Spleen (tissue), 11 donors: Measurements from ENCODE around the gene GNAO1. TPM values are rescaled to one million over a fixed set of nuclear protein-coding genes. Genes with fewer than 3 reads are reported as not detected.

Experiments
- DNase-seq: peaks from one replicate; pipeline ENCODE4 v3.0.0-alpha.2; 2020
- H3K27ac ChIP-seq, 8 donors: fragments of 200-600 bp; sonication (generic) in 7 of 8; 1 replicate in 4 of 8; 2 replicates in 4 of 8; pipeline versions ENCODE4 v1.5.0 to v1.8.0; 2016 to 2021; ENCODE audit warnings: inconsistent platforms in 4 of 8, mild to moderate bottlenecking in 4 of 8, moderate library complexity in 1 of 8
- H3K27me3 ChIP-seq, 7 donors: fragments of 200-600 bp; sonication (generic) in 6 of 7; replicated peaks in 1 of 7; 1 replicate in 4 of 7; 2 replicates in 3 of 7; pipeline versions ENCODE4 v1.5.0 to v1.8.0; 2016 to 2021; ENCODE audit warnings: inconsistent platforms in 3 of 7, mild to moderate bottlenecking in 1 of 7
- H3K36me3 ChIP-seq, 6 donors: fragments of 200-600 bp; sonication (generic) in 5 of 6; 1 replicate in 4 of 6; 2 replicates in 2 of 6; pipeline versions ENCODE4 v1.5.0 to v1.8.0; 2016 to 2021; ENCODE audit warnings: inconsistent platforms in 2 of 6
- H3K4me1 ChIP-seq, 6 donors: fragments of 200-600 bp; sonication (generic) in 5 of 6; 1 replicate in 3 of 6; 2 replicates in 3 of 6; pipeline versions ENCODE4 v1.5.0 to v1.8.0; 2016 to 2021; ENCODE audit warnings: inconsistent platforms in 3 of 6
- H3K4me3 ChIP-seq, 8 donors: fragments of 200-600 bp; sonication (generic) in 7 of 8; 1 replicate in 4 of 8; 2 replicates in 4 of 8; pipeline versions ENCODE4 v1.5.0 to v1.8.0; 2016 to 2021; ENCODE audit warnings: inconsistent platforms in 4 of 8, mild to moderate bottlenecking in 4 of 8, moderate library complexity in 2 of 8
- H3K9me3 ChIP-seq, 8 donors: fragments of 200-600 bp; sonication (generic) in 7 of 8; 1 replicate in 4 of 8; 2 replicates in 4 of 8; pipeline versions ENCODE4 v1.5.0 to v1.8.0; 2016 to 2021; ENCODE audit warnings: inconsistent platforms in 4 of 8
- CTCF ChIP-seq, 11 experiments: fragments of 200-600 bp in 7 of 11; fragments of 450-650 bp in 4 of 11; sonication (generic) in 4 of 11; IDR thresholded peaks in 8 of 11; conservative IDR thresholded peaks in 3 of 11; 1 replicate in 7 of 11; 2 replicates in 4 of 11; pipeline versions ENCODE4 v1.4.0 to v1.8.0; 2016 to 2021; ENCODE audit warnings: antibody characterized with exemption in 11 of 11, inconsistent platforms in 4 of 11, mild to moderate bottlenecking in 1 of 11
- POLR2A ChIP-seq, 3 donors: fragments of 450-650 bp; IDR thresholded peaks; one replicate each; pipeline ENCODE4 v1.5.1; 2017; ENCODE audit warnings: antibody characterized with exemption in 3 of 3, mild to moderate bottlenecking in 1 of 3
- POLR2AphosphoS5 ChIP-seq, 3 donors: sonication (generic); formaldehyde crosslinking; IDR thresholded peaks; one replicate each; pipeline ENCODE4 v1.5.1; 2017; ENCODE audit warnings: antibody characterized with exemption in 3 of 3
- whole genome bisulfite sequencing, 5 donors: extraction: QIAGEN DNeasy Blood & Tissue Kit in 3 of 5; methylation state at CpG; one replicate each; pipeline versions ENCODE4 v1.1.5 to v1.1.7; 2013 to 2018; 5-methylcytosine and 5-hydroxymethylcytosine counted together
- intact Hi-C: fragments of 100-400 bp; cut with DNase I; formaldehyde crosslinking; loops from one replicate; pipeline ENCODE4 v1.15.0; 2023; ENCODE audit warnings: low total_unique reads
- polyA plus RNA-seq, 3 donors: library from polyadenylated mRNA; stranded (reverse); fragments of 200-250 nt; gene quantifications; one replicate each; pipeline ENCODE4 v1.2.1, GENCODE V29; 2013
- total RNA-seq, 7 donors: library from RNA; depleted of rRNA in 3 of 7; stranded (reverse); fragments of >200 nt in 3 of 7; fragmentation: NEBNext Ultra II Directional in 4 of 7; extraction: Animal tissue kit (Norgen Biotek cat#: 25700) in 4 of 7; gene quantifications; one replicate each; pipeline versions ENCODE4 v1.1.0 to v1.2.1, GENCODE V29; 2016 to 2021
- donor health status: healthy with polysubstance abuse.
- donor health status: DM: no; HTN: no; CAD: no; lungs with moderate emphysema.
- donor health status: DM: no; HTN: no; CAD: no.
- donor health status: Bipolar disorder and iron deficiency.
- donor health status: healthy.
- donor health status: DM: no; HTN: no; CAD: no.
- donor health status: DM: yes; HTN: yes; CAD: no.

Gene GNAO1
- total and polyA plus RNA-seq, 10 donors = 0.32 to 7.9 (median 4.7) TPM

GRCh38 chr16:56161658-56162057, 29.6 kb upstream of the GNAO1 start:
- 76 to 83% (median 80%) methylated on average over 4 of the region's 4 CpGs for WGBS, 5 donors
- intact Hi-C loops = no loop called here
- DNase-seq = no peak
- Histone ChIP-seq H3K27me3 (no peaks in the 10 kb centered on the region), H3K4me3 (no peak overlapping the region), H3K27ac (no peak overlapping the region), H3K9me3 (no peaks in the 10 kb centered on the region), H3K36me3 (no peaks in the 10 kb centered on the region), H3K4me1 (no peaks in the 10 kb centered on the region)
- TF ChIP-seq CTCF (IDR thresholded peaks at IDR 0.05 in 8 of 11, conservative IDR thresholded peaks at IDR 0.05 in 3 of 11) = no peak
- no peak for TF ChIP-seq POLR2AphosphoS5 (IDR thresholded peaks at IDR 0.05)
- TF ChIP-seq POLR2A (IDR thresholded peaks at IDR 0.05) = no peak

GRCh38 chr16:56163089-56163488, 28.2 kb upstream of the GNAO1 start:
- Histone ChIP-seq H3K4me3 (no peak overlapping the region), H3K4me1 (no peaks in the 10 kb centered on the region), H3K36me3 (no peaks in the 10 kb centered on the region), H3K27me3 (no peaks in the 10 kb centered on the region), H3K27ac (no peak overlapping the region), H3K9me3 (no peaks in the 10 kb centered on the region)
- TF ChIP-seq POLR2AphosphoS5 (IDR thresholded peaks at IDR 0.05) (no peak), CTCF (IDR thresholded peaks at IDR 0.05 in 8 of 11, conservative IDR thresholded peaks at IDR 0.05 in 3 of 11) (no peak), POLR2A (IDR thresholded peaks at IDR 0.05) (no peak)
- DNase-seq = no peak
- intact Hi-C loops = no loop called here
- 87 to 96% (median 92%) methylated on average over 1 of the region's 1 CpG for WGBS, 5 donors

GRCh38 chr16:56163938-56164337, 27.4 kb upstream of the GNAO1 start:
- DNase-seq = no peak
- Histone ChIP-seq H3K4me3 (no peak overlapping the region), H3K9me3 (no peaks in the 10 kb centered on the region), H3K27ac (no peak overlapping the region), H3K4me1 (no peaks in the 10 kb centered on the region), H3K36me3 (no peaks in the 10 kb centered on the region), H3K27me3 (no peaks in the 10 kb centered on the region)
- TF ChIP-seq POLR2AphosphoS5 (IDR thresholded peaks at IDR 0.05) (no peak), POLR2A (IDR thresholded peaks at IDR 0.05) (no peak), CTCF (IDR thresholded peaks at IDR 0.05 in 8 of 11, conservative IDR thresholded peaks at IDR 0.05 in 3 of 11) (no peak)
- WGBS, 5 donors = 75 to 84% (median 77%) methylated on average over 2 of the region's 2 CpGs
- intact Hi-C loops = no loop called here

- no peaks in the 10 kb centered on the region for H3K27me3 ChIP-seq
- H3K27ac ChIP-seq = no peak overlapping the region
- no peaks in the 10 kb centered on the region for H3K9me3 ChIP-seq
- H3K4me1 ChIP-seq = no peaks in the 10 kb centered on the region
- no peak for DNase-seq
- no peaks in the 10 kb centered on the region for H3K36me3 ChIP-seq
- H3K4me3 ChIP-seq = no peak overlapping the region
- intact Hi-C loops = no loop called here
- TF ChIP-seq POLR2A (IDR thresholded peaks at IDR 0.05) = no peak
- no peak for TF ChIP-seq POLR2AphosphoS5 (IDR thresholded peaks at IDR 0.05)
- TF ChIP-seq CTCF (IDR thresholded peaks at IDR 0.05 in 8 of 11, conservative IDR thresholded peaks at IDR 0.05 in 3 of 11) = no peak
Measured at GRCh38 chr16:56164636-56165035, 26.7 kb upstream of the GNAO1 start.
